OCI-LY7 (cell line): ENCODE data around the gene OR2F1. TPM values are rescaled to one million over a fixed set of nuclear protein-coding genes. Genes with fewer than 3 reads are reported as not detected.

Source experiments
- BruUV-seq: library from RNA; stranded (reverse); fragments of 400-500 nt; replicated peaks from 2 replicates; lab custom pipeline; 2021; lab: Mats Ljungman, UMichigan
- CTCF ChIA-PET: fragments of 300-600 bp; sonication (Branson Sonifier 250); formaldehyde crosslinking; loops from one replicate; lab custom pipeline; 2022; ENCODE audit warnings: antibody characterized with exemption; ENCODE audit not compliant: unreplicated experiment; lab: Charles Lee
- POLR2A ChIA-PET: fragments of 300-600 bp; sonication (Branson Sonifier 250); formaldehyde crosslinking; loops from one replicate; lab custom pipeline; 2022; ENCODE audit warnings: antibody characterized with exemption; lab: Charles Lee
- DNase-seq: peaks from one replicate; pipeline ENCODE4 v3.0.0-alpha.2; 2015; ENCODE audit warnings: low spot score
- H2AFZ ChIP-seq: fragments of 200-600 bp; sonication (generic), shearing (Covaris generic); 2 replicates; pipeline ENCODE4 v1.6.1; 2014; ENCODE audit warnings: mild to moderate bottlenecking, antibody characterized with exemption, low read length, moderate library complexity
- H3K27ac ChIP-seq: fragments of 200-600 bp; sonication (generic); 2 replicates; pipeline ENCODE4 v1.5.1; 2014; ENCODE audit warnings: mixed run types, low read depth, mild to moderate bottlenecking, moderate library complexity, low read length, inconsistent platforms; ENCODE audit not compliant: poor library complexity, severe bottlenecking
- H3K36me3 ChIP-seq: fragments of 200-600 bp; sonication (generic); 2 replicates; pipeline ENCODE4 v1.6.1; 2014; ENCODE audit warnings: mild to moderate bottlenecking, antibody characterized with exemption, low read length, moderate library complexity, mixed read lengths; ENCODE audit not compliant: insufficient read depth
- H3K4me1 ChIP-seq: fragments of 200-600 bp; sonication (generic); 2 replicates; pipeline ENCODE4 v1.5.1; 2014; ENCODE audit warnings: mild to moderate bottlenecking, low read length; ENCODE audit not compliant: insufficient read depth, poor library complexity, severe bottlenecking
- H3K4me2 ChIP-seq: fragments of 200-600 bp; sonication (generic); 2 replicates; pipeline ENCODE4 v1.6.1; 2014; ENCODE audit warnings: mild to moderate bottlenecking, low read length
- H3K4me3 ChIP-seq: fragments of 200-600 bp; sonication (generic); 2 replicates; pipeline ENCODE4 v1.5.1; 2014; ENCODE audit warnings: mild to moderate bottlenecking, low read depth, low read length; ENCODE audit not compliant: poor library complexity, severe bottlenecking
- H3K79me2 ChIP-seq: fragments of 200-600 bp; sonication (generic); 2 replicates; pipeline ENCODE4 v1.6.1; 2016; ENCODE audit warnings: low read depth, mild to moderate bottlenecking, low read length, moderate library complexity, mixed read lengths; ENCODE audit not compliant: insufficient read depth
- H3K9me2 ChIP-seq: fragments of 200-600 bp; sonication (generic); 2 replicates; pipeline ENCODE4 v1.6.1; 2016; ENCODE audit warnings: mild to moderate bottlenecking, low read length, mixed read lengths; ENCODE audit not compliant: insufficient read depth
- H3K9me3 ChIP-seq: fragments of 200-600 bp; sonication (generic); 2 replicates; pipeline ENCODE4 v1.6.1; 2014; ENCODE audit warnings: mild to moderate bottlenecking, mixed run types, low read length, mixed read lengths
- H4K20me1 ChIP-seq: fragments of 200-600 bp; sonication (generic); 2 replicates; pipeline ENCODE4 v1.6.1; 2014; ENCODE audit warnings: mild to moderate bottlenecking, antibody characterized with exemption, low read length, moderate library complexity, mixed read lengths; ENCODE audit not compliant: insufficient read depth
- CTCF ChIP-seq: fragments of 200-600 bp; sonication (generic); conservative IDR thresholded peaks from 2 replicates; pipeline ENCODE4 v1.5.1; 2014; ENCODE audit warnings: mild to moderate bottlenecking, antibody characterized with exemption, low read length, moderate library complexity, mixed read lengths
- EZH2phosphoT487 ChIP-seq: fragments of 200-600 bp; sonication (generic); IDR thresholded peaks from 2 replicates; pipeline ENCODE4 v1.6.1; 2018; ENCODE audit warnings: low read depth, borderline replicate concordance, mild to moderate bottlenecking, mixed run types, antibody characterized with exemption, low read length, moderate library complexity, mixed read lengths
- intact Hi-C: fragments of 100-400 bp; cut with micrococcal nuclease; formaldehyde crosslinking; loops from one replicate; pipeline ENCODE4 v1.10.0; 2022; ENCODE audit not compliant: unreplicated experiment
- total RNA-seq, 2 experiments: library from RNA; depleted of rRNA in 1 of 2; stranded (reverse); fragments of >200 nt in 1 of 2; shearing (Covaris generic) in 1 of 2; gene quantifications; 2 replicates each; pipeline ENCODE4 v1.2.3, GENCODE V29; 2014 to 2022

Gene OR2F1
- total RNA-seq, 2 experiments from 2014 or later: not detected

GRCh38 chr7:143931739-143932138 lies 22.9 kb upstream of the OR2F1 start:
- ChIA-PET POLR2A (interaction anchor here (0.8 kb wide), 1 partner anchor 1066 kb away, joined by 3 read pairs; no protein-coding TSS in a partner anchor), CTCF (no interaction called here)
- Histone ChIP-seq H3K4me3 (no peak overlapping the region), H3K9me2 (no peaks in the 10 kb centered on the region), H3K27ac (no peak overlapping the region), H2AFZ (no peak overlapping the region), H4K20me1 (no peaks in the 10 kb centered on the region), H3K4me1 (no peaks in the 10 kb centered on the region), H3K9me3 (no peaks in the 10 kb centered on the region), H3K4me2 (no peak overlapping the region), H3K79me2 (no peaks in the 10 kb centered on the region), H3K36me3 (no peaks in the 10 kb centered on the region)
- BruUV-seq: no TSS peak
- intact Hi-C loops: loop anchor here (10.0 kb wide), 1 partner anchor 193 kb away; the partner anchor contains the start of gene OR2A14
- no peak for DNase-seq
- TF ChIP-seq CTCF (no peak), EZH2phosphoT487 (no peak)

- Histone ChIP-seq H3K4me1 (no peaks in the 10 kb centered on the region), H3K36me3 (no peaks in the 10 kb centered on the region), H4K20me1 (no peaks in the 10 kb centered on the region), H3K4me3 (no peak within 1 kb of the TSS), H3K79me2 (no peaks in the 10 kb centered on the region), H3K9me3 (no peaks in the 10 kb centered on the region), H3K4me2 (no peak within 1 kb of the TSS), H2AFZ (no peak within 1 kb of the TSS), H3K27ac (no peak within 1 kb of the TSS), H3K9me2 (no peaks in the 10 kb centered on the region)
- POLR2A ChIA-PET: interaction anchor here (0.5 kb wide), 1 partner anchor 170 kb away, joined by 3 read pairs; no protein-coding TSS in a partner anchor
- no peak for TF ChIP-seq EZH2phosphoT487
- no peak for TF ChIP-seq CTCF
- DNase-seq: no peak
- CTCF ChIA-PET: no interaction called here
- BruUV-seq: no TSS peak
- intact Hi-C loops: loop anchor here (10.0 kb wide), 1 partner anchor 190 kb away; the partner anchor contains the start of gene OR2A14
These were observed 19.9 kb upstream of the OR2F1 start, which contains the start of gene OR2F2 for GRCh38 chr7:143934526-143935325. Gene OR2F2, plus strand, starts transcription at chr7:143935233. Its CDS starts 0 bp downstream, at chr7:143935233.
